IMR-90 (cell line): ENCODE measurements around the gene NRARP. TPM values are rescaled to one million over a fixed set of nuclear protein-coding genes. Genes with fewer than 3 reads are reported as not detected.

ENCODE experiments used
- ATAC-seq: fragments of 200-7000 bp; cut with Tn5 transposase; 2 replicates; pipeline ENCODE4 v1.9.1; 2020; ENCODE audit warnings: low read depth, mild to moderate bottlenecking, moderate library complexity
- BruUV-seq: library from RNA; stranded (reverse); fragments of 400-500 nt; replicated peaks from 2 replicates; lab custom pipeline; 2021; lab: Mats Ljungman, UMichigan
- CTCF ChIA-PET: fragments of 300-600 bp; formaldehyde crosslinking; extraction: SDS; loops from one replicate; lab custom pipeline; 2021; ENCODE audit warnings: antibody characterized with exemption; lab: Yijun Ruan, JAX
- POLR2A ChIA-PET: fragments of 300-600 bp; sonication (Branson Sonifier 250); formaldehyde crosslinking; loops from one replicate; lab custom pipeline; 2022; ENCODE audit warnings: antibody characterized with exemption; ENCODE audit not compliant: unreplicated experiment; lab: Charles Lee
- DNase-seq: peaks from one replicate; pipeline ENCODE4 v3.0.0; 2013
- H2AFZ ChIP-seq: replicated peaks from 2 replicates; pipeline ENCODE3; 2013; ENCODE audit warnings: low read length, mild to moderate bottlenecking; ENCODE audit not compliant: poor library complexity
- H2AK5ac ChIP-seq: 2 replicates; pipeline ENCODE4 v1.6.1; 2013; ENCODE audit warnings: low read depth, low read length, inconsistent platforms
- H2AK9ac ChIP-seq: replicated peaks from 2 replicates; pipeline ENCODE3; 2013; ENCODE audit warnings: mild to moderate bottlenecking, low read depth, low read length, moderate library complexity; ENCODE audit not compliant: poor library complexity
- H2BK120ac ChIP-seq: 2 replicates; pipeline ENCODE4 v1.6.1; 2013; ENCODE audit warnings: low read depth, low read length, inconsistent platforms
- H2BK15ac ChIP-seq: 3 replicates; pipeline ENCODE4 v1.6.1; 2013; ENCODE audit warnings: low read depth, low read length, inconsistent platforms
- H2BK20ac ChIP-seq: 2 replicates; pipeline ENCODE4 v1.6.1; 2013; ENCODE audit warnings: low read depth, mild to moderate bottlenecking, inconsistent platforms, low read length, moderate library complexity
- H2BK5ac ChIP-seq: 2 replicates; pipeline ENCODE4 v1.6.1; 2013; ENCODE audit warnings: mild to moderate bottlenecking, low read depth, low read length, inconsistent platforms; ENCODE audit not compliant: poor library complexity, severe bottlenecking
- H3K14ac ChIP-seq: replicated peaks from 2 replicates; pipeline ENCODE4 v1.6.1; 2013; ENCODE audit warnings: low read depth, low read length, inconsistent platforms
- H3K18ac ChIP-seq: 2 replicates; pipeline ENCODE4 v1.6.1; 2013; ENCODE audit warnings: low read depth, low read length, control low read depth
- H3K23ac ChIP-seq: 2 replicates; pipeline ENCODE4 v1.6.1; 2013; ENCODE audit warnings: low read depth, low read length, inconsistent platforms
- H3K27ac ChIP-seq: 2 replicates; pipeline ENCODE4 v1.5.1; 2013; ENCODE audit warnings: mild to moderate bottlenecking, control low read depth, low read length; ENCODE audit not compliant: insufficient read depth
- H3K27me3 ChIP-seq: 2 replicates; pipeline ENCODE4 v1.6.1; 2013; ENCODE audit warnings: low read length; ENCODE audit not compliant: control insufficient read depth, insufficient read depth
- H3K36me3 ChIP-seq: 2 replicates; pipeline ENCODE4 v1.6.1; 2013; ENCODE audit warnings: low read length, mixed read lengths; ENCODE audit not compliant: control insufficient read depth, insufficient read depth
- H3K4ac ChIP-seq: 2 replicates; pipeline ENCODE4 v1.6.1; 2013; ENCODE audit warnings: low read depth, low read length, inconsistent platforms
- H3K4me1 ChIP-seq: 2 replicates; pipeline ENCODE4 v1.6.1; 2013; ENCODE audit warnings: low read length, mixed read lengths; ENCODE audit not compliant: control insufficient read depth, insufficient read depth
- H3K4me2 ChIP-seq: 2 replicates; pipeline ENCODE4 v1.6.1; 2013; ENCODE audit warnings: low read depth, mild to moderate bottlenecking, control low read depth, low read length, moderate library complexity
- H3K4me3 ChIP-seq: 2 replicates; pipeline ENCODE4 v1.5.1; 2013; ENCODE audit warnings: low read depth, mild to moderate bottlenecking, control low read depth, low read length, moderate library complexity; ENCODE audit not compliant: insufficient read depth
- H3K56ac ChIP-seq: 2 replicates; pipeline ENCODE4 v1.6.1; 2013; ENCODE audit warnings: low read length, inconsistent platforms; ENCODE audit not compliant: insufficient read depth; ENCODE audit errors: extremely low read depth
- H3K79me1 ChIP-seq, 2 experiments: 2 replicates each; pipeline ENCODE4 v1.6.1; 2013; ENCODE audit warnings: low read length in 2 of 2, inconsistent platforms in 1 of 2, low read depth in 1 of 2
- H3K9ac ChIP-seq: 2 replicates; pipeline ENCODE4 v1.6.1; 2013; ENCODE audit warnings: low read depth, low read length, control low read depth
- H3K9me1 ChIP-seq: 2 replicates; pipeline ENCODE4 v1.6.1; 2013; ENCODE audit warnings: low read length, inconsistent platforms; ENCODE audit not compliant: insufficient read depth
- H3K9me3 ChIP-seq: 2 replicates; pipeline ENCODE4 v1.6.1; 2013; ENCODE audit warnings: low read length; ENCODE audit not compliant: control insufficient read depth, insufficient read depth
- H4K20me1 ChIP-seq: 2 replicates; pipeline ENCODE4 v1.6.1; 2013; ENCODE audit warnings: low read length, inconsistent platforms; ENCODE audit not compliant: insufficient read depth
- H4K5ac ChIP-seq: 2 replicates; pipeline ENCODE4 v1.6.1; 2013; ENCODE audit warnings: mild to moderate bottlenecking, low read depth, low read length, control low read depth
- H4K8ac ChIP-seq, 2 experiments: 2 replicates each; pipeline ENCODE4 v1.6.1; 2013; ENCODE audit warnings: low read depth in 2 of 2, low read length in 2 of 2, control low read depth in 1 of 2, inconsistent platforms in 1 of 2
- H4K91ac ChIP-seq: 2 replicates; pipeline ENCODE4 v1.6.1; 2013; ENCODE audit warnings: low read depth, low read length, inconsistent platforms; ENCODE audit not compliant: insufficient read depth
- CEBPB ChIP-seq: IDR thresholded peaks from 2 replicates; pipeline ENCODE4 v1.6.1; 2012; ENCODE audit warnings: low read depth, low read length, improper control_type of control experiment
- CHD1 ChIP-seq: IDR thresholded peaks from 2 replicates; pipeline ENCODE4 v1.6.1; 2012; ENCODE audit warnings: low read depth, low read length, improper control_type of control experiment
- FOS ChIP-seq: fragments of 150-350 bp; IDR thresholded peaks from 2 replicates; pipeline ENCODE4 v1.6.1; 2016; ENCODE audit warnings: low read depth, low read length
- MAFK ChIP-seq: IDR thresholded peaks from 2 replicates; pipeline ENCODE4 v1.6.1; 2012; ENCODE audit warnings: low read depth, low read length, improper control_type of control experiment
- NFE2L2 ChIP-seq: fragments of 150-350 bp; IDR thresholded peaks from 2 replicates; pipeline ENCODE4 v1.6.1; 2016; ENCODE audit warnings: low read depth, mild to moderate bottlenecking, low read length
- POLR2A ChIP-seq: IDR thresholded peaks from 2 replicates; pipeline ENCODE4 v1.6.1; 2012; ENCODE audit warnings: mild to moderate bottlenecking, low read depth, low read length
- RCOR1 ChIP-seq: IDR thresholded peaks from 2 replicates; pipeline ENCODE4 v1.6.1; 2012; ENCODE audit warnings: mild to moderate bottlenecking, low read length, improper control_type of control experiment; ENCODE audit not compliant: insufficient replicate concordance
- RFX5 ChIP-seq: IDR thresholded peaks from 2 replicates; pipeline ENCODE4 v1.8.0; 2012; ENCODE audit warnings: low read depth, mild to moderate bottlenecking, low read length, moderate library complexity
- WGBS, 2 experiments: methylation state at CpG; one replicate each; pipeline versions ENCODE4 v1.1.5 to v1.1.7; 2013; ENCODE audit warnings: missing lambda C conversion rate in 2 of 2; ENCODE audit not compliant: insufficient read length in 1 of 2; ENCODE audit errors: extremely low coverage in 2 of 2; 5-methylcytosine and 5-hydroxymethylcytosine counted together
- dilution Hi-C: fragments of 300-500 bp; cut with HindIII; formaldehyde crosslinking; loops from one replicate; pipeline ENCODE4 v1.14.3; 2018; ENCODE audit warnings: low sequenced_read_pairs; ENCODE audit not compliant: unreplicated experiment
- in situ Hi-C: fragments of 300-500 bp; cut with MboI; formaldehyde crosslinking; loops from 3 replicates; pipeline ENCODE4 v1.14.3; 2019; ENCODE audit warnings: low sequenced_read_pairs, inconsistent platforms, mixed read lengths
- intact Hi-C: fragments of 100-400 bp; cut with micrococcal nuclease; formaldehyde crosslinking; loops from 2 replicates; pipeline ENCODE4 v1.10.0; 2022
- polyA plus RNA-seq, 3 experiments: library from polyadenylated mRNA; depleted of rRNA; stranded (reverse); fragments of >200 nt; gene quantifications; 2 replicates each; pipeline ENCODE4 v1.2.3, GENCODE V29; 2012; ENCODE audit warnings: low replicate concordance in 1 of 3
- total RNA-seq: library from RNA; depleted of rRNA; stranded (reverse); fragments of >200 nt; gene quantifications from 2 replicates; pipeline ENCODE4 v1.2.3, GENCODE V29; 2012
- TF ChIP-seq, protein P1 (sequence below): fragments of 150-350 bp; IDR thresholded peaks from 2 replicates; pipeline ENCODE4 v1.6.1; 2016; ENCODE audit warnings: low read depth, mild to moderate bottlenecking, low read length, moderate library complexity, borderline replicate concordance
- TF ChIP-seq, protein P2 (sequence below): conservative IDR thresholded peaks from 2 replicates; pipeline ENCODE4 v1.5.1; 2012; ENCODE audit warnings: mild to moderate bottlenecking, low read depth, low read length, improper control_type of control experiment

Gene NRARP
- total and polyA plus RNA-seq, 2 of the 4 experiments (the other 2 are of a cell fraction), result 0.15 TPM; not detected in 1

DNA sequence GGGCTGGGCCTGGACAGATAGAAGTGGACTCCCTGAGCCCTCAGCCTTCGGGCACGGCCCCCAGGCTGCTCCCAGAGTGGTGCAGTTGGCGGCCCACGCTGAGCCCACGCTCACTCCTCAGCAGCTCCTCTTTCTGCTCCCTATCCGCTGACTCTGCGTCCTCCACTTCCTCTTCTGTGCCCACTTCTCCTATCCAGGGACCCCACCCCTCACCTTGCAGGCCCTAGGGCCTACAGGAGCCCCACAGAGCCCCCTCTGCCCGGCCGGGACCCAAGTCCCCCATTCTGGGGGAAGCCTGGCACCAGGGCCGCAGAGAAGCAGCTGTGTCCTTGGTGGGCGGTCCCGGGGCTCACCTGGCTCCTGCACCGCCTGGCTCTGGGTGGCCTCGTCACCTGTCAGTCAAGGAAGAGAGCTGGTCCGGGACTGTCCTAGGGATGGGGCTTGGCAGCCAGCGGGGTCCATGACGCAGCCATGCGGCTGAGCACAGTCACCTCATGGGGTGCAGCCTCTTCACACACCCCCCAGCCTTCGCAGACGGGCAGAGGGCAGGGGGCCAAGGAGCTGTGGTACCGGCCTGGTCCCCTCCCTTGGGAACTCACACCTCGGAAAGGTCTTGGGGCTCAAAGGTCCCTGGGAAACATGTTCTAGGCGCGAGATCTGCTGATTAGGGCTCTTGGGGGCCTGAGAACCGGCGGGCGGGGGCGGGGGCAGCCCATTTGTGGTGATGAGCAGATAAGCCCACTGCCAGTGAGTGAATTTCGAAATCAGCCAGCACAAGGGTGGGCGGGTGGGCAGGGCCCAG is 5.4 kb upstream of the NRARP start:
- no TSS peak for BruUV-seq
- ATAC-seq (no peak), DNase-seq (no peak)
- intact Hi-C loops, result no loop called here
- TF ChIP-seq RCOR1 (no peak), RFX5 (no peak), MAFK (no peak), CHD1 (no peak), FOS (no peak), NFE2L2 (no peak), CEBPB (no peak), POLR2A (no peak)
- TF ChIP-seq, protein P1, sequence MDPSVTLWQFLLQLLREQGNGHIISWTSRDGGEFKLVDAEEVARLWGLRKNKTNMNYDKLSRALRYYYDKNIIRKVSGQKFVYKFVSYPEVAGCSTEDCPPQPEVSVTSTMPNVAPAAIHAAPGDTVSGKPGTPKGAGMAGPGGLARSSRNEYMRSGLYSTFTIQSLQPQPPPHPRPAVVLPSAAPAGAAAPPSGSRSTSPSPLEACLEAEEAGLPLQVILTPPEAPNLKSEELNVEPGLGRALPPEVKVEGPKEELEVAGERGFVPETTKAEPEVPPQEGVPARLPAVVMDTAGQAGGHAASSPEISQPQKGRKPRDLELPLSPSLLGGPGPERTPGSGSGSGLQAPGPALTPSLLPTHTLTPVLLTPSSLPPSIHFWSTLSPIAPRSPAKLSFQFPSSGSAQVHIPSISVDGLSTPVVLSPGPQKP, result no peak
- TF ChIP-seq, protein P2, sequence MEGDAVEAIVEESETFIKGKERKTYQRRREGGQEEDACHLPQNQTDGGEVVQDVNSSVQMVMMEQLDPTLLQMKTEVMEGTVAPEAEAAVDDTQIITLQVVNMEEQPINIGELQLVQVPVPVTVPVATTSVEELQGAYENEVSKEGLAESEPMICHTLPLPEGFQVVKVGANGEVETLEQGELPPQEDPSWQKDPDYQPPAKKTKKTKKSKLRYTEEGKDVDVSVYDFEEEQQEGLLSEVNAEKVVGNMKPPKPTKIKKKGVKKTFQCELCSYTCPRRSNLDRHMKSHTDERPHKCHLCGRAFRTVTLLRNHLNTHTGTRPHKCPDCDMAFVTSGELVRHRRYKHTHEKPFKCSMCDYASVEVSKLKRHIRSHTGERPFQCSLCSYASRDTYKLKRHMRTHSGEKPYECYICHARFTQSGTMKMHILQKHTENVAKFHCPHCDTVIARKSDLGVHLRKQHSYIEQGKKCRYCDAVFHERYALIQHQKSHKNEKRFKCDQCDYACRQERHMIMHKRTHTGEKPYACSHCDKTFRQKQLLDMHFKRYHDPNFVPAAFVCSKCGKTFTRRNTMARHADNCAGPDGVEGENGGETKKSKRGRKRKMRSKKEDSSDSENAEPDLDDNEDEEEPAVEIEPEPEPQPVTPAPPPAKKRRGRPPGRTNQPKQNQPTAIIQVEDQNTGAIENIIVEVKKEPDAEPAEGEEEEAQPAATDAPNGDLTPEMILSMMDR, result no peak
- Histone ChIP-seq H4K8ac (no peak overlapping the region), H3K56ac (no peak overlapping the region), H2BK20ac (no peak overlapping the region), H3K9me3 (no peaks in the 10 kb centered on the region), H3K4me1 (no peaks in the 10 kb centered on the region; the same call in 1 of the 2 replicates), H4K91ac (no peak overlapping the region), H3K9me1 (no peaks in the 10 kb centered on the region), H3K4ac (no peak overlapping the region), H2BK15ac (no peak overlapping the region), H2AFZ (no peak overlapping the region), H3K27ac (no peak overlapping the region), H3K79me1 (no peaks in the 10 kb centered on the region), H3K4me3 (no peak overlapping the region), H2AK9ac (no peak overlapping the region), H3K14ac (no peak overlapping the region), H2BK5ac (no peak overlapping the region), H4K5ac (no peak overlapping the region), H2BK120ac (no peak overlapping the region), H3K9ac (no peak overlapping the region), H3K18ac (no peak overlapping the region), H3K27me3 (peaks cover 6% of the 10 kb centered on the region; the same call in 1 of the 2 replicates), H4K20me1 (no peaks in the 10 kb centered on the region), H3K36me3 (no peaks in the 10 kb centered on the region), H3K4me2 (no peak overlapping the region), H3K23ac (no peak overlapping the region), H2AK5ac (no peak overlapping the region)
- dilution Hi-C loops, result no loop called here
- 48% methylated on average over 12 of the region's 30 CpGs; no CpG with 5 or more reads in 1 of the 2 experiments for WGBS, 2 experiments
- POLR2A ChIA-PET, result no interaction called here
- in situ Hi-C loops, result no loop called here
- CTCF ChIA-PET, result no interaction called here
